SK-N-MC (cell line): ENCODE results near the gene PTGR3.
A peak's percentile ranks its signal among the peaks of the same experiment; 100 is the strongest.

ENCODE experiments used
- DNase-seq: peaks from one replicate; pipeline ENCODE4 v3.0.0-alpha.2; 2011; ENCODE audit warnings: low read depth, low spot score
- H3K27ac ChIP-seq: fragments of 200-600 bp; sonication (generic); 2 replicates; pipeline ENCODE4 v1.5.1; 2016; ENCODE audit warnings: mixed run types
- H3K36me3 ChIP-seq: fragments of 200-600 bp; sonication (generic); 2 replicates; pipeline ENCODE4 v1.6.1; 2017; ENCODE audit warnings: antibody characterized with exemption, low read length, mixed read lengths; ENCODE audit not compliant: insufficient read depth
- H3K4me3 ChIP-seq: fragments of 200-600 bp; sonication (generic); 2 replicates; pipeline ENCODE4 v1.5.1; 2016
- H3K9ac ChIP-seq: fragments of 200-600 bp; sonication (generic); 2 replicates; pipeline ENCODE4 v1.8.0; 2017; ENCODE audit warnings: mixed run types, mixed read lengths; ENCODE audit not compliant: insufficient read length
- H3K9me3 ChIP-seq: fragments of 200-600 bp; sonication (generic); 2 replicates; pipeline ENCODE4 v1.6.1; 2017; ENCODE audit warnings: low read depth, mild to moderate bottlenecking, antibody characterized with exemption, low read length, moderate library complexity, mixed read lengths
- EZH2 ChIP-seq: fragments of 200-600 bp; sonication (generic); IDR thresholded peaks from one replicate; pipeline ENCODE4 v1.6.1; 2017; ENCODE audit warnings: antibody characterized with exemption
- FOXP2 ChIP-seq: optimal IDR thresholded peaks from 2 replicates; pipeline ENCODE3; 2011; ENCODE audit warnings: mild to moderate bottlenecking, moderate library complexity; ENCODE audit not compliant: insufficient read depth; ENCODE audit errors: extremely low read length, control extremely low read depth
- POLR2AphosphoS5 ChIP-seq: IDR thresholded peaks from 2 replicates; pipeline ENCODE4 v1.6.1; 2012; ENCODE audit warnings: mild to moderate bottlenecking, low read depth, low read length, borderline replicate concordance

The PTGR3 gene, protein sequence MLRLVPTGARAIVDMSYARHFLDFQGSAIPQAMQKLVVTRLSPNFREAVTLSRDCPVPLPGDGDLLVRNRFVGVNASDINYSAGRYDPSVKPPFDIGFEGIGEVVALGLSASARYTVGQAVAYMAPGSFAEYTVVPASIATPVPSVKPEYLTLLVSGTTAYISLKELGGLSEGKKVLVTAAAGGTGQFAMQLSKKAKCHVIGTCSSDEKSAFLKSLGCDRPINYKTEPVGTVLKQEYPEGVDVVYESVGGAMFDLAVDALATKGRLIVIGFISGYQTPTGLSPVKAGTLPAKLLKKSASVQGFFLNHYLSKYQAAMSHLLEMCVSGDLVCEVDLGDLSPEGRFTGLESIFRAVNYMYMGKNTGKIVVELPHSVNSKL

DNA sequence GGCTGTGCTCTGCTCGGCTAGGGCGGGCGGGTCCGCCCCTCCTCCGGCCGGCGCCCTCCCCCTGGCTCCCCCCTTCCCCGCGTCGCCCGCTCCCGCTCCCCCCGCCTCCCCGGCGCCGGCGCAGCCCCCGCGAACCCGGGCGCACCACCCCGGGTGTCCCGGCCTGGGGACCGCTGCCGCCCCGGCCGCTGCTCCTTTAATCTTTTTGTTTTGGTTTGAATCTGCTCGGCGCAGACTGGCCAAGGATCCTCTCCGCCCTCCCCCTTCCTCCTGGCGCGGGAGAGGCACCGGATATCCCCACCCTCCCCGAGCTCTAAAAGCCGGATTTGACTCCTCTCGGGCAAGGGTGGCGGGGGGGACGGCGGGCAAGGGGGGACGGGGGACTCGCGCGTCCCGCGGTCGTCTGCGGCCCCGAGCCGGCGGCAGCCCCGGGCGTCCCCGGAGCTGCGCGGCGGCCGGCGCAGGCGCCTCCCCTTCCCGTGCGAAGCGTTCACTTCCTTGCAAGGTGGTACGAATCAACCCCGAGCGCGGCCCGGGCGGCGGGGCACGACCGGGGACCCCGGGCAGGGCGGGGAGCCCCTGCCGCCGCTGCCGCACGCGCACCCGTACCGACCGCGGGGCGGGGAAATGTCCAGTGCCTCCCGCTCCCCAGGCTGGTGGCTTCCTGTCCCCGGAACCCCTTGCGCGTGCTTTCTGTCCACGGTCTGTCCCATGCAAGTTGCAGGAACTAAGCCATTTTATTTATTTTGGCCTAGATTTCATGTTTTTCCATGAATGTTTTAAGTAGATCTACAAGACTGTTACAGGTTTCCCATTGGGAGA is at the start of gene PTGR3:
TSS of gene PTGR3 (minus strand) at position 11 of the 822 bp plus-strand sequence. CDS start 81 bp downstream, outside the sequence.
- Histone ChIP-seq H3K4me3 (peak within 1 kb of the TSS; percentile 74), H3K27ac (no peak within 1 kb of the TSS)
- TF ChIP-seq EZH2 (no peak), FOXP2 (no peak), POLR2AphosphoS5 (no peak; the same call in 1 of the 2 replicates)

DNA sequence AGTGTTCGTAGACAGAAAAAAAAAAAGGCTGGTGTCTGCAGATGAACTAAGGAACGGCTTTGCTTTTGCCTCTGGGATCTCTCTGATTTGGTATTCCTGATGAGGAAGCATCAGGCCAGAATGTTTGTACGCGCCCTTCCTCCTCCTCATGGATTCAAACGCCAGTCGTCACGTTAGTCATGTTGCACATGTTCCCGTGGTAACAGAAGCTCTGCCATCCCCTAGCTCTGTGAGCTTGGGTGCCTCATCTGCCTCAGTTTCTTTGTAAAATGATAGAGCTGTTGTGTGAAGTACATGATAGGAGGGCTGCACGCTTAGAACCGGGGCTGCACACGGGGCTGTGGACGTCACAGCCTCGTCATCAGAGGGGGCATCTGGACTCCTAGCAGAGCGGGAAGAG is 48.7 kb upstream of the PTGR3 start:
- H3K4me3 ChIP-seq = no peak overlapping the region
- H3K36me3 ChIP-seq = no peaks in the 10 kb centered on the region
- no peak overlapping the region for H3K9ac ChIP-seq
- H3K27ac ChIP-seq = no peak overlapping the region
- TF ChIP-seq FOXP2 (no peak), POLR2AphosphoS5 (no peak), EZH2 (no peak)
- no peaks in the 10 kb centered on the region for H3K9me3 ChIP-seq
- no peak for DNase-seq

More for the DNA sequence above, at the start of gene PTGR3:
- Histone ChIP-seq H3K36me3 (no peaks in the 10 kb centered on the region), H3K9ac (peak within 1 kb of the TSS; percentile 59), H3K9me3 (no peaks in the 10 kb centered on the region)
- no peak for DNase-seq

GRCh38 chr18:75256376-75256775 is 47.4 kb upstream of the PTGR3 start:
- no peak for DNase-seq
- Histone ChIP-seq H3K4me3 (no peak overlapping the region), H3K36me3 (no peaks in the 10 kb centered on the region), H3K9ac (no peak overlapping the region), H3K27ac (no peak overlapping the region), H3K9me3 (no peaks in the 10 kb centered on the region)
- TF ChIP-seq EZH2 = no peak

DNA sequence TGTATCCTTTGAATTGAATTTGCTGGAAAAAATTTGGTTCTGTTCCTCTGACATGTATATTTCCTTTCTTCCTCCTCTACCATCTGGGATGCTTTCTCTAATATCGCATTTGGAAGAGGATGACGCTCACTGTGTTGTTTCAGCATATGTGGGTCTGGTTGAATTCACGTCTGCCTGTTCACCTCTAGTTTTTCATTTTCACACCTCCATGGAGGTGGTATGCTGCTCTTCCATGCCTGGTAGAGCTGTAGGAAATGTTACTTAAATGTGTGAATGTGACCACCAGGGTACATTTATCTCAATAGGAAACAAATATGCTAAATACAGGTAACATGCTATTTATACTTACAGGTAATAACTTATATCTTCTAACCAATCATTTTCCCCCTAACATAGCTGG is 46.2 kb upstream of the PTGR3 start:
- DNase-seq = no peak
- no peak for TF ChIP-seq EZH2
- no peak for TF ChIP-seq FOXP2
- TF ChIP-seq POLR2AphosphoS5 = no peak

GRCh38 chr18:75253784-75254183 is 44.8 kb upstream of the PTGR3 start:
- no peak for DNase-seq
- H3K27ac ChIP-seq = no peak overlapping the region
- TF ChIP-seq POLR2AphosphoS5 (no peak), FOXP2 (no peak), EZH2 (no peak)

More for the DNA sequence above, 46.2 kb upstream of the PTGR3 start:
- no peaks in the 10 kb centered on the region for H3K36me3 ChIP-seq
- H3K4me3 ChIP-seq = no peak overlapping the region
- H3K27ac ChIP-seq = no peak overlapping the region
- no peak overlapping the region for H3K9ac ChIP-seq
- no peaks in the 10 kb centered on the region for H3K9me3 ChIP-seq

GRCh38 chr18:75253043-75253442 is 44.1 kb upstream of the PTGR3 start:
- Histone ChIP-seq H3K27ac (no peak overlapping the region), H3K9ac (no peak overlapping the region), H3K36me3 (no peaks in the 10 kb centered on the region), H3K9me3 (no peaks in the 10 kb centered on the region), H3K4me3 (no peak overlapping the region)
- DNase-seq = no peak
- TF ChIP-seq POLR2AphosphoS5 (no peak), FOXP2 (no peak), EZH2 (no peak)

More at GRCh38 chr18:75253784-75254183, 44.8 kb upstream of the PTGR3 start:
- Histone ChIP-seq H3K9ac (no peak overlapping the region), H3K9me3 (no peaks in the 10 kb centered on the region), H3K4me3 (no peak overlapping the region), H3K36me3 (no peaks in the 10 kb centered on the region)

GRCh38 chr18:75252136-75252535 is 43.2 kb upstream of the PTGR3 start:
- H3K36me3 ChIP-seq = no peaks in the 10 kb centered on the region
- H3K9ac ChIP-seq = no peak overlapping the region
- no peak overlapping the region for H3K4me3 ChIP-seq
- no peak overlapping the region for H3K27ac ChIP-seq
- DNase-seq = no peak
- H3K9me3 ChIP-seq = no peaks in the 10 kb centered on the region
- no peak for TF ChIP-seq POLR2AphosphoS5
- no peak for TF ChIP-seq EZH2
- TF ChIP-seq FOXP2 = no peak

DNA sequence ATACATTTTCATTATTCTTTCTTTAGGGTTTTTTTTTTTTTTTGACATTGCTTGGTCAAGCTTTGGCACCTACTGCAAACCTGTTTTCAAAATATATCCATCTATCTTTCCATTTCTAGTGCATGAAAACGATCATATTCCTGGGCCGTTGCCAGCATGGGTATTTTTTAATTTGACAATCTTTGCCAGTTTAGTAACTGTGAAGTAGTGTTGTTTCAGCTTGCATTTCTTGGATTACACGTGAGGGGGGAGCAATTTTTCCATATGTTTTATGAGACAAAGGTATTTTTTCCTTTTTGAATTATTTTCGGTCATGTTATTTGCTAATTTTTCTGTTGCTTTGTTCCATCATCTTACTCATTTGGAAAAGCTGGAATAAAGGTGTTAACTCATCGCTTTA is 42.5 kb upstream of the PTGR3 start:
- no peak for TF ChIP-seq EZH2
- TF ChIP-seq POLR2AphosphoS5 = no peak
- no peak for TF ChIP-seq FOXP2
- Histone ChIP-seq H3K9ac (no peak overlapping the region), H3K9me3 (no peaks in the 10 kb centered on the region), H3K27ac (no peak overlapping the region), H3K36me3 (no peaks in the 10 kb centered on the region), H3K4me3 (no peak overlapping the region)
- no peak for DNase-seq
